Activated CD4-positive, alpha-beta T cell treated with anti-CD3 and anti-CD28 coated beads, Interleukin-2, amount 10 ng/mL, durations not matched to agents 7 days and 5 days (primary cell): ENCODE results near the gene RANBP1. TPM values are rescaled to one million over a fixed set of nuclear protein-coding genes. Genes with fewer than 3 reads are reported as not detected.
A peak's percentile ranks its signal among the peaks of the same experiment; 100 is the strongest.

Experiments used
- CTCF ChIA-PET: fragments of 350-600 bp; sonication (Branson Sonifier 250); formaldehyde crosslinking; loops from one replicate; lab custom pipeline; 2021; ENCODE audit warnings: antibody characterized with exemption; lab: Charles Lee
- POLR2A ChIA-PET: fragments of 350-600 bp; sonication (Branson Sonifier 250); formaldehyde crosslinking; loops from one replicate; lab custom pipeline; 2021; ENCODE audit warnings: antibody characterized with exemption; lab: Charles Lee
- DNase-seq: peaks from one replicate; pipeline ENCODE4 v3.0.0-alpha.2; 2020
- H3K27ac Mint-ChIP-seq: one replicate; pipeline ENCODE4 v1.8.0; 2021; ENCODE audit warnings: mild to moderate bottlenecking, moderate library complexity, mixed read lengths
- H3K27me3 Mint-ChIP-seq: one replicate; pipeline ENCODE4 v1.8.0; 2021; ENCODE audit warnings: mixed read lengths
- H3K36me3 Mint-ChIP-seq: one replicate; pipeline ENCODE4 v1.8.0; 2021; ENCODE audit warnings: low read depth, mixed read lengths
- H3K4me1 Mint-ChIP-seq: one replicate; pipeline ENCODE4 v1.8.0; 2021; ENCODE audit warnings: mixed read lengths
- H3K4me3 Mint-ChIP-seq: one replicate; pipeline ENCODE4 v1.8.0; 2021; ENCODE audit warnings: mild to moderate bottlenecking, moderate library complexity, mixed read lengths
- H3K9me3 Mint-ChIP-seq: one replicate; pipeline ENCODE4 v1.8.0; 2021; ENCODE audit warnings: mixed read lengths
- total RNA-seq, 2 experiments: library from RNA; stranded (reverse); gene quantifications; one replicate each; pipeline ENCODE4 v1.2.3, GENCODE V29; 2021

The RANBP1 gene
- total RNA-seq, 2 experiments from 2014 or later, result 229 to 234 TPM

- Mint-ChIP-seq H3K9me3 (no peaks in the 10 kb centered on the region), H3K27me3 (no peaks in the 10 kb centered on the region), H3K27ac (peak overlapping the region; percentile 25), H3K4me1 (peaks cover 29% of the 10 kb centered on the region), H3K4me3 (no peak overlapping the region), H3K36me3 (peaks cover 25% of the 10 kb centered on the region)
- ChIA-PET POLR2A (no interaction called here), CTCF (interaction anchor here (1.7 kb wide), 1 partner anchor 12 kb away, joined by 4 read pairs; no protein-coding TSS in a partner anchor)
- no peak for DNase-seq
Observed at GRCh38 chr22:20112623-20113511, 3.0 kb upstream of the RANBP1 start.

GRCh38 chr22:20113551-20114310, 2.2 kb upstream of the RANBP1 start:
- POLR2A ChIA-PET, result no interaction called here

GRCh38 chr22:20114506-20115475, 1.1 kb upstream of the RANBP1 start:
- ChIA-PET POLR2A (no interaction called here), CTCF (interaction anchor here (2.9 kb wide), 1 partner anchor 19 kb away, joined by 9 read pairs; no protein-coding TSS in a partner anchor)
- peak overlapping the region; percentile 80 for H3K27ac Mint-ChIP-seq
- H3K36me3 Mint-ChIP-seq, result peaks cover 38% of the 10 kb centered on the region
- no peak for DNase-seq
- H3K4me1 Mint-ChIP-seq, result peaks cover 42% of the 10 kb centered on the region
- no peaks in the 10 kb centered on the region for H3K9me3 Mint-ChIP-seq
- no peaks in the 10 kb centered on the region for H3K27me3 Mint-ChIP-seq
- H3K4me3 Mint-ChIP-seq, result peak overlapping the region; percentile 91

More at GRCh38 chr22:20113551-20114310, 2.2 kb upstream of the RANBP1 start:
- H3K27ac Mint-ChIP-seq, result peak overlapping the region; percentile 36
- CTCF ChIA-PET, result interaction anchor here (1.7 kb wide), 1 partner anchor 13 kb away, joined by 4 read pairs; no protein-coding TSS in a partner anchor
- H3K4me3 Mint-ChIP-seq, result no peak overlapping the region
- H3K27me3 Mint-ChIP-seq, result no peaks in the 10 kb centered on the region
- H3K4me1 Mint-ChIP-seq, result peaks cover 32% of the 10 kb centered on the region
- no peaks in the 10 kb centered on the region for H3K9me3 Mint-ChIP-seq
- peaks cover 30% of the 10 kb centered on the region for H3K36me3 Mint-ChIP-seq
- no peak for DNase-seq

GRCh38 chr22:20116376-20116950, 559 bp downstream of the RANBP1 start:
- H3K4me3 Mint-ChIP-seq, result peak overlapping the region; percentile 91
- H3K9me3 Mint-ChIP-seq, result no peaks in the 10 kb centered on the region
- peak overlapping the region; percentile 97 for H3K27ac Mint-ChIP-seq

GRCh38 chr22:20116951-20117632, 1.2 kb downstream of the RANBP1 start, which contains the start of gene TRMT2A:
Gene TRMT2A, minus strand, starts transcription at chr22:20117226. Its CDS starts 320 bp downstream, at chr22:20116906.
- Mint-ChIP-seq H3K9me3 (no peaks in the 10 kb centered on the region), H3K36me3 (peaks cover 45% of the 10 kb centered on the region), H3K27me3 (no peaks in the 10 kb centered on the region), H3K4me3 (peak within 1 kb of the TSS; percentile 91), H3K4me1 (peaks cover 40% of the 10 kb centered on the region), H3K27ac (peak within 1 kb of the TSS; percentile 97)
- peak; percentile 96 for DNase-seq
- POLR2A ChIA-PET, result interaction anchor here (0.6 kb wide), 1 partner anchor 262 kb away, joined by 3 read pairs; no protein-coding TSS in a partner anchor
- CTCF ChIA-PET, result interaction anchor here (0.9 to 2.9 kb wide), 3 partner anchors 8 to 40 kb away, joined by 3 to 9 read pairs (median 3); no protein-coding TSS in a partner anchor

More at GRCh38 chr22:20116376-20116950, 559 bp downstream of the RANBP1 start:
- POLR2A ChIA-PET, result interaction anchor here (0.5 to 0.6 kb wide), 2 partner anchors 15 to 261 kb away, joined by 3 read pairs; no protein-coding TSS in a partner anchor
- peaks cover 41% of the 10 kb centered on the region for H3K4me1 Mint-ChIP-seq
- CTCF ChIA-PET, result interaction anchor here (1.0 to 2.9 kb wide), 3 partner anchors 20 to 40 kb away, joined by 3 to 9 read pairs (median 3); no protein-coding TSS in a partner anchor
- H3K27me3 Mint-ChIP-seq, result no peaks in the 10 kb centered on the region
- DNase-seq, result no peak
- peaks cover 41% of the 10 kb centered on the region for H3K36me3 Mint-ChIP-seq

- DNase-seq, result peak; percentile 51
Observed at GRCh38 chr22:20117633-20118299, 1.9 kb downstream of the RANBP1 start.

GRCh38 chr22:20118300-20119020, 2.6 kb downstream of the RANBP1 start:
- H3K27me3 Mint-ChIP-seq, result no peaks in the 10 kb centered on the region
- H3K4me1 Mint-ChIP-seq, result peaks cover 43% of the 10 kb centered on the region
- H3K27ac Mint-ChIP-seq, result peak overlapping the region; percentile 90
- H3K4me3 Mint-ChIP-seq, result peak overlapping the region; percentile 91
- ChIA-PET CTCF (interaction anchor here (0.6 to 1.1 kb wide), 2 partner anchors 11 to 197 kb away, joined by 3 read pairs; no protein-coding TSS in a partner anchor), POLR2A (no interaction called here)
- no peaks in the 10 kb centered on the region for H3K9me3 Mint-ChIP-seq
- no peak for DNase-seq
- peaks cover 49% of the 10 kb centered on the region for H3K36me3 Mint-ChIP-seq

More at GRCh38 chr22:20117633-20118299, 1.9 kb downstream of the RANBP1 start:
- CTCF ChIA-PET, result interaction anchor here (0.6 to 2.9 kb wide), 5 partner anchors 9 to 198 kb away, joined by 3 to 9 read pairs (median 3); no protein-coding TSS in a partner anchor
- no peaks in the 10 kb centered on the region for H3K27me3 Mint-ChIP-seq
- H3K4me1 Mint-ChIP-seq, result peaks cover 43% of the 10 kb centered on the region
- H3K4me3 Mint-ChIP-seq, result peak overlapping the region; percentile 91
- POLR2A ChIA-PET, result no interaction called here
- no peaks in the 10 kb centered on the region for H3K9me3 Mint-ChIP-seq
- H3K36me3 Mint-ChIP-seq, result peaks cover 49% of the 10 kb centered on the region
- H3K27ac Mint-ChIP-seq, result peak overlapping the region; percentile 90

DNA sequence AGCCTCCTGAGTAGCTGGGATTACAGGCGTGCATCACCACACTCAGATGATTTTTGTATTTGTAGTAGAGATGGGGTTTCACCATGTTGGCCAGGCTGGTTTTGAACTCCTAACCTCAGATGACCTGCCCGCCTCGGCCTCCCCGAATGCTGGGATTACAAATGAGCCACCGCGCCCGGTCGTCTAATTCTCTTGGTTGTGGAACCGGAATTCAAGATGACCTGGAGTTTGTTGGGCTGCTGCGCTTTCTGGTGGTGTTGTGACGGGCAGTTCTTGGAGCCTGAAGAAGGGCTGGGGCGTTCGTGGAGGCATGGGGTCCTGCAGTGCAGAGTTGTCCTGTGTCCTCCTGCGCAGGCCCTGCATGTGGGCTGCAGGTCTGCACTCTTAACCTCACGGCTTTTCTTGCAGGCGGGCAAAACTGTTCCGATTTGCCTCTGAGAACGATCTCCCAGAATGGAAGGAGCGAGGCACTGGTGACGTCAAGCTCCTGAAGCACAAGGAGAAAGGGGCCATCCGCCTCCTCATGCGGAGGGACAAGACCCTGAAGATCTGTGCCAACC, 6.0 kb downstream of the RANBP1 start:
- Mint-ChIP-seq H3K9me3 (no peaks in the 10 kb centered on the region), H3K36me3 (peaks cover 39% of the 10 kb centered on the region), H3K4me3 (no peak overlapping the region), H3K27me3 (no peaks in the 10 kb centered on the region), H3K4me1 (peaks cover 30% of the 10 kb centered on the region), H3K27ac (peak overlapping the region; percentile 31)
- CTCF ChIA-PET, result interaction anchor here (0.6 kb wide), 1 partner anchor 647 kb away, joined by 4 read pairs; no protein-coding TSS in a partner anchor
- POLR2A ChIA-PET, result no interaction called here
- DNase-seq, result no peak

DNA sequence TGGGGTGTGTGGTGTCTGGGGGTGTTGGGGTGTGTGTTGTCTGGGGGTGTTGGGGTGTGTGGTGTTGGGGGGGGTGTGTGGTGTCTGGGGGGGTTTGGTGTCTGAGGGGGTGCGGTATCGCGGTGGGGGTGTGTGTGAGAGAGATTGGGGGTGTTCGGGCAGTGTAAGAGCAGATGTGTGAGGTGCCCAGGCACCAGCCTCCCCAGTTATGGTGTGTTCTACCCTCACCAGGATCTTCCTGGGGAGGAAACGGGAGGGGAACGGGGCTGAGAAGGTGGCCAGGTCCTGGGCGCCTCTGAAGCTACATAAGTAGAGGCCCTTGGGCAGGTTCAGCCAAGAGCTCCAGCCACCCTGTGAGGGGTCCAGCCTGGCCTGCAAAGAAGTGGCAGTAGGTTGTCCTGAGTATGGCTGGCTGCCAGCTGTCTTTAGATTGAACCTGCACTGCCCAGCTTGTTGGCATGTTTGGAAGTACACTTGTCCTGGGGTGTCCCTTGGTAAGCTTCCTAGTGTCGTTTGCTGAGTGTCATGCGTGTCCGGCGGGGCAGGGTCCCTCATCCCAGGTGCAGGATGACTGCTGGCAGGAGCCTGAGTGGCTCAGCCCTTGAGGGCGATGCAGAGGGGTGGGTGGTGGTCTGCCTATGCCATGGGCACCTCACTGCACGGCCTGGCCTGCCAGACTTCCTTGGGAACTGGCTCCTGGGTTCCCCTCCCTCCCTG, 7.6 kb downstream of the RANBP1 start:
- Mint-ChIP-seq H3K9me3 (no peaks in the 10 kb centered on the region), H3K4me1 (peaks cover 29% of the 10 kb centered on the region), H3K27ac (no peak overlapping the region), H3K36me3 (peaks cover 37% of the 10 kb centered on the region), H3K27me3 (no peaks in the 10 kb centered on the region), H3K4me3 (no peak overlapping the region)
- CTCF ChIA-PET, result interaction anchor here (0.5 to 0.8 kb wide), 2 partner anchors 73 to 153 kb away, joined by 3 to 4 read pairs; no protein-coding TSS in a partner anchor
- POLR2A ChIA-PET, result no interaction called here
- DNase-seq, result no peak
